HPDE6-E6E7 (cell line): ENCODE data around the gene MBNL3.

Experiments
- DNase-seq: peaks from one replicate; pipeline ENCODE4 v3.0.0; 2011; ENCODE audit warnings: missing footprints; ENCODE audit errors: extremely low spot score

MBNL3 gene

GRCh38 chrX:132414404-132414803 lies 74.4 kb downstream of the MBNL3 start:
- DNase-seq = no peak

- no peak for DNase-seq
Observed at GRCh38 chrX:132413459-132413858, 75.4 kb downstream of the MBNL3 start.

GRCh38 chrX:132412208-132412607 lies 76.6 kb downstream of the MBNL3 start:
- DNase-seq = no peak

- DNase-seq = no peak
Observed at GRCh38 chrX:132411310-132411977, 77.4 kb downstream of the MBNL3 start.

GRCh38 chrX:132409780-132410556 lies 78.9 kb downstream of the MBNL3 start:
- no peak for DNase-seq

- no peak for DNase-seq
Observed at GRCh38 chrX:132407691-132408090, 81.1 kb downstream of the MBNL3 start.

GRCh38 chrX:132406106-132406505 lies 82.7 kb downstream of the MBNL3 start:
- no peak for DNase-seq

GRCh38 chrX:132404266-132404665 lies 84.6 kb downstream of the MBNL3 start:
- no peak for DNase-seq

- DNase-seq = no peak
Observed at GRCh38 chrX:132401935-132402334, 86.9 kb downstream of the MBNL3 start.

- no peak for DNase-seq
Observed at GRCh38 chrX:132400706-132401105, 88.1 kb downstream of the MBNL3 start.

GRCh38 chrX:132395645-132396044 lies 93.2 kb downstream of the MBNL3 start:
- DNase-seq = no peak

GRCh38 chrX:132395026-132395425 lies 93.8 kb downstream of the MBNL3 start:
- no peak for DNase-seq

- no peak for DNase-seq
Observed at GRCh38 chrX:132394591-132394990, 94.2 kb downstream of the MBNL3 start.

- no peak for DNase-seq
Observed at GRCh38 chrX:132393992-132394391, 94.8 kb downstream of the MBNL3 start.

- DNase-seq = no peak
Observed at GRCh38 chrX:132393485-132393884, 95.4 kb downstream of the MBNL3 start.

GRCh38 chrX:132393085-132393484 lies 95.8 kb downstream of the MBNL3 start:
- DNase-seq = no peak

- DNase-seq = no peak
Observed at GRCh38 chrX:132390792-132391191, 98.0 kb downstream of the MBNL3 start.

- DNase-seq = no peak
Observed at GRCh38 chrX:132389480-132389879, 99.4 kb downstream of the MBNL3 start.

- DNase-seq = no peak
Observed at GRCh38 chrX:132388371-132388770, 100.5 kb downstream of the MBNL3 start.

- no peak for DNase-seq
Observed at GRCh38 chrX:132384301-132384700, 104.5 kb downstream of the MBNL3 start.

- no peak for DNase-seq
Observed at GRCh38 chrX:132382068-132382467, 106.8 kb downstream of the MBNL3 start.

GRCh38 chrX:132378281-132378680 lies 110.6 kb downstream of the MBNL3 start:
- no peak for DNase-seq

GRCh38 chrX:132375941-132376340 lies 112.9 kb downstream of the MBNL3 start:
- DNase-seq = no peak
